HepG2 (cell line): Measurements from ENCODE around the gene DIAPH3. TPM values are rescaled to one million over a fixed set of nuclear protein-coding genes. Genes with fewer than 3 reads are reported as not detected.

ENCODE experiments used
- ATAC-seq: fragments of 200-7000 bp; cut with Tn5 transposase; 3 replicates; pipeline ENCODE4 v1.9.1; 2020; ENCODE audit warnings: mild to moderate bottlenecking, moderate library complexity
- BruUV-seq: library from RNA; stranded (reverse); fragments of 400-500 nt; replicated peaks from 2 replicates; lab custom pipeline; 2021; lab: Mats Ljungman, UMichigan
- CTCF ChIA-PET: fragments of 300-600 bp; formaldehyde crosslinking; extraction: SDS; loops from one replicate; lab custom pipeline; 2021; ENCODE audit warnings: low total read pairs, inconsistent platforms, low intra/inter-chr PET ratio; lab: Yijun Ruan, JAX
- POLR2A ChIA-PET: fragments of 350-600 bp; sonication (Branson Sonifier 250); formaldehyde crosslinking; loops from one replicate; lab custom pipeline; 2020; ENCODE audit warnings: antibody characterized with exemption, inconsistent platforms; lab: Yijun Ruan, JAX
- DNase-seq: peaks from one replicate; pipeline ENCODE4 v3.0.0-alpha.2; 2015; ENCODE audit warnings: low spot score
- FAIRE-seq: peaks from 3 replicates; lab custom pipeline; 2011; peaks lifted over from hg19 to GRCh38; lab: Jason Lieb, UNC
- H2AFZ ChIP-seq: one replicate; pipeline ENCODE4 v1.6.1; 2011; ENCODE audit warnings: low read length, inconsistent platforms
- H3K27ac ChIP-seq: fragments of 300-600 bp; 3 replicates; pipeline ENCODE4 v1.8.0; 2011; ENCODE audit warnings: mixed run types, mild to moderate bottlenecking, mixed read lengths, low read length, inconsistent platforms; ENCODE audit not compliant: insufficient read depth; ENCODE audit errors: extremely low read length
- H3K27me3 ChIP-seq, 2 experiments: fragments of 200-600 bp in 1 of 2; 2 replicates in 1 of 2; 3 replicates in 1 of 2; pipeline versions ENCODE4 v1.6.0 to v1.8.0; 2011; ENCODE audit warnings: low read length in 2 of 2, mild to moderate bottlenecking in 2 of 2, moderate library complexity in 2 of 2, inconsistent platforms in 1 of 2; ENCODE audit not compliant: insufficient read depth in 2 of 2, control insufficient read depth in 1 of 2
- H3K36me3 ChIP-seq, 2 experiments: fragments of 200-600 bp in 1 of 2; replicated peaks in 1 of 2; 2 replicates in 1 of 2; 3 replicates in 1 of 2; pipeline versions ENCODE4 v1.5.1 to v1.8.0; 2011; ENCODE audit warnings: low read length in 2 of 2, inconsistent platforms in 1 of 2; ENCODE audit not compliant: insufficient read depth in 2 of 2, control insufficient read depth in 1 of 2
- H3K4me1 ChIP-seq: 2 replicates; pipeline ENCODE4 v1.5.1; 2012; ENCODE audit warnings: low read length, inconsistent platforms; ENCODE audit not compliant: insufficient read depth
- H3K4me2 ChIP-seq: 2 replicates; pipeline ENCODE4 v1.6.0; 2011; ENCODE audit warnings: low read depth, low read length, inconsistent platforms
- H3K4me3 ChIP-seq, 3 experiments: fragments of 200-600 bp in 1 of 3; sonication (generic), shearing (Covaris generic) in 1 of 3; replicated peaks in 1 of 3; 2 replicates each; pipeline ENCODE4 v1.5.1; 2011 to 2016; ENCODE audit warnings: low read length in 3 of 3, inconsistent platforms in 2 of 3, low read depth in 2 of 3, mild to moderate bottlenecking in 2 of 3, control low read depth in 1 of 3, mixed read lengths in 1 of 3; ENCODE audit not compliant: insufficient read depth in 1 of 3
- H3K79me2 ChIP-seq: one replicate; pipeline ENCODE4 v1.6.1; 2011; ENCODE audit warnings: low read length, inconsistent platforms; ENCODE audit not compliant: insufficient read depth
- H3K9ac ChIP-seq: 2 replicates; pipeline ENCODE4 v1.6.0; 2011; ENCODE audit warnings: mild to moderate bottlenecking, low read depth, low read length, inconsistent platforms; ENCODE audit not compliant: insufficient read depth
- H3K9me3 ChIP-seq: 2 replicates; pipeline ENCODE4 v1.5.1; 2012; ENCODE audit warnings: mild to moderate bottlenecking, low read length
- H4K20me1 ChIP-seq: 2 replicates; pipeline ENCODE4 v1.6.0; 2011; ENCODE audit warnings: inconsistent platforms, mild to moderate bottlenecking, low read length, moderate library complexity; ENCODE audit not compliant: insufficient read depth
- DPF2 ChIP-seq: sonication (generic); formaldehyde crosslinking; IDR thresholded peaks from 2 replicates; pipeline ENCODE4 v1.4.0; 2020; ENCODE audit warnings: mild to moderate bottlenecking, low read depth, missing genetic modification reagents, borderline replicate concordance
- HIVEP1 ChIP-seq: sonication (generic); formaldehyde crosslinking; IDR thresholded peaks from 2 replicates; pipeline ENCODE4 v1.4.0; 2020; ENCODE audit warnings: mild to moderate bottlenecking, missing genetic modification reagents
- ISL2 ChIP-seq: sonication (generic); formaldehyde crosslinking; IDR thresholded peaks from 2 replicates; pipeline ENCODE4 v1.5.0; 2020; ENCODE audit warnings: missing genetic modification reagents
- NAIF1 ChIP-seq: sonication (generic); formaldehyde crosslinking; IDR thresholded peaks from 2 replicates; pipeline ENCODE4 v1.5.0; 2020; ENCODE audit warnings: mild to moderate bottlenecking, missing genetic modification reagents, borderline replicate concordance
- NFYC ChIP-seq: IDR thresholded peaks from 2 replicates; pipeline ENCODE4 v1.6.1; 2016; ENCODE audit warnings: missing genetic modification reagents, missing compliant biosample characterization
- U2AF1 ChIP-seq: fragments of 200-400 bp; formaldehyde crosslinking; optimal IDR thresholded peaks from 2 replicates; pipeline ENCODE3; 2017; ENCODE audit warnings: mild to moderate bottlenecking, low read depth, low read length
- ZFP90 ChIP-seq: sonication (generic); formaldehyde crosslinking; IDR thresholded peaks from 2 replicates; pipeline ENCODE4 v1.8.0; 2022; ENCODE audit warnings: missing genetic modification reagents, mild to moderate bottlenecking, inconsistent platforms, borderline replicate concordance
- ZNF10 ChIP-seq: sonication (generic); formaldehyde crosslinking; IDR thresholded peaks from 2 replicates; pipeline ENCODE4 v1.4.0; 2020; ENCODE audit warnings: mild to moderate bottlenecking, low read depth, missing genetic modification reagents, borderline replicate concordance
- ZNF224 ChIP-seq: sonication (generic); formaldehyde crosslinking; IDR thresholded peaks from 2 replicates; pipeline ENCODE4 v1.5.0; 2020; ENCODE audit warnings: mild to moderate bottlenecking, missing genetic modification reagents
- ZNF274 ChIP-seq: sonication (generic); formaldehyde crosslinking; IDR thresholded peaks from 2 replicates; pipeline ENCODE4 v1.5.1; 2020; ENCODE audit warnings: mild to moderate bottlenecking, missing genetic modification reagents
- ZNF383 ChIP-seq: sonication (generic); formaldehyde crosslinking; IDR thresholded peaks from 2 replicates; pipeline ENCODE4 v1.4.0; 2020; ENCODE audit warnings: missing genetic modification reagents, mild to moderate bottlenecking, borderline replicate concordance
- ZNF569 ChIP-seq: sonication (generic); formaldehyde crosslinking; IDR thresholded peaks from 2 replicates; pipeline ENCODE4 v1.5.0; 2020; ENCODE audit warnings: mild to moderate bottlenecking, missing genetic modification reagents, moderate library complexity, borderline replicate concordance
- ZNF782 ChIP-seq: sonication (generic); formaldehyde crosslinking; IDR thresholded peaks from 2 replicates; pipeline ENCODE4 v1.4.0; 2020; ENCODE audit warnings: missing genetic modification reagents, mild to moderate bottlenecking, borderline replicate concordance
- WGBS: methylation state at CpG from one replicate; pipeline ENCODE4 v1.1.6; 2017; ENCODE audit warnings: low lambda C conversion rate; 5-methylcytosine and 5-hydroxymethylcytosine counted together
- in situ Hi-C: cut with HindIII; loops from 2 replicates; pipeline ENCODE4 v1.10.0; 2017; ENCODE audit warnings: low pct_unique_long_range_greater_than_20kb; ENCODE audit not compliant: extremely low pct_ligation_motif_present
- intact Hi-C: fragments of 100-400 bp; cut with micrococcal nuclease; formaldehyde crosslinking; loops from one replicate; pipeline ENCODE4 v1.10.0; 2022; ENCODE audit not compliant: unreplicated experiment
- polyA plus RNA-seq, 8 experiments: library from polyadenylated mRNA; depleted of rRNA in 3 of 8; stranded (reverse) in 7 of 8; unstranded in 1 of 8; fragments of >200 nt; fragmentation: Illumina TruSeq in 4 of 8; extraction: Trizol in 4 of 8; gene quantifications; 2 replicates each; pipeline versions ENCODE4 v1.2.1 to v1.2.3, GENCODE V29; 2011 to 2016; ENCODE audit warnings: low read depth in 4 of 8, missing spikeins in 1 of 8, mixed read lengths in 1 of 8; ENCODE audit not compliant: insufficient read depth in 1 of 8
- total RNA-seq, 5 experiments: library from RNA; depleted of rRNA; stranded (reverse); fragments of >200 nt; fragmentation: Illumina TruSeq; extraction: Trizol; gene quantifications; 2 replicates each; pipeline ENCODE4 v1.2.3, GENCODE V29; 2016; ENCODE audit warnings: low read depth in 1 of 5
- TF ChIP-seq, protein P1 (sequence below): sonication (generic); formaldehyde crosslinking; IDR thresholded peaks from 2 replicates; pipeline ENCODE4 v1.5.1; 2020; ENCODE audit warnings: missing genetic modification reagents, mild to moderate bottlenecking, borderline replicate concordance
- TF ChIP-seq, protein P2 (sequence below): sonication (generic); formaldehyde crosslinking; IDR thresholded peaks from 2 replicates; pipeline ENCODE4 v1.8.1; 2022; ENCODE audit warnings: low read depth, mild to moderate bottlenecking, missing genetic modification reagents

Gene DIAPH3
- total and polyA plus RNA-seq, 2 of the 13 experiments (the other 11 are each of a cell fraction or from before 2014, with no cell fraction given) = 4.0 to 9.3 TPM

DNA sequence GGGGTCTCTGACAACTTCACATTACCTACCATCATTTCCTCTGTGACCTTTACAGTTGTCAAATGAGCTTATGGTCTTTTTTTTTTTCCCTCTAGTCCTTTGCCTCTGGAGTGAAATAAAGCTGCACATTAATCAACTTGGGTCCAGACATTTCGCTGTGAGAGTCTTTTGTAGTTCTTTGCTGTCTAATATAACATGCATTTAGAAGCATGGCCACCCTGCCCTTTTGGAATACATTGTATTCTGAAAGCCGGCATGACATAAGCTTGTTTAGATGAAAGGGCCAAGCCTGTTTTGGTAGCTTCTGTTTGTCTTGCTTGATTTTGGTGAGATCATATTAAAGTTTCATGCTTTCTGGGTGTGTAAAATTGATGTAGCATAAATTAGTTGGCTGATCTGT lies 509.8 kb downstream of the DIAPH3 start:
- Histone ChIP-seq H3K9ac (no peak overlapping the region), H3K27ac (no peak overlapping the region), H3K27me3 (no peaks in the 10 kb centered on the region; a peak in 3 of 5 replicates), H3K36me3 (no peaks in the 10 kb centered on the region), H3K79me2 (no peaks in the 10 kb centered on the region), H3K4me2 (no peak overlapping the region), H2AFZ (no peak overlapping the region), H3K4me3 (no peak overlapping the region), H3K9me3 (no peaks in the 10 kb centered on the region)
- 53% methylated on average over 2 of the region's 2 CpGs for WGBS
- no TSS peak for BruUV-seq
- no peak for ATAC-seq
- TF ChIP-seq, protein P1, sequence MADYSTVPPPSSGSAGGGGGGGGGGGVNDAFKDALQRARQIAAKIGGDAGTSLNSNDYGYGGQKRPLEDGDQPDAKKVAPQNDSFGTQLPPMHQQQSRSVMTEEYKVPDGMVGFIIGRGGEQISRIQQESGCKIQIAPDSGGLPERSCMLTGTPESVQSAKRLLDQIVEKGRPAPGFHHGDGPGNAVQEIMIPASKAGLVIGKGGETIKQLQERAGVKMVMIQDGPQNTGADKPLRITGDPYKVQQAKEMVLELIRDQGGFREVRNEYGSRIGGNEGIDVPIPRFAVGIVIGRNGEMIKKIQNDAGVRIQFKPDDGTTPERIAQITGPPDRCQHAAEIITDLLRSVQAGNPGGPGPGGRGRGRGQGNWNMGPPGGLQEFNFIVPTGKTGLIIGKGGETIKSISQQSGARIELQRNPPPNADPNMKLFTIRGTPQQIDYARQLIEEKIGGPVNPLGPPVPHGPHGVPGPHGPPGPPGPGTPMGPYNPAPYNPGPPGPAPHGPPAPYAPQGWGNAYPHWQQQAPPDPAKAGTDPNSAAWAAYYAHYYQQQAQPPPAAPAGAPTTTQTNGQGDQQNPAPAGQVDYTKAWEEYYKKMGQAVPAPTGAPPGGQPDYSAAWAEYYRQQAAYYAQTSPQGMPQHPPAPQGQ (CRISPR knock-in tag) = no peak
- TF ChIP-seq ZFP90 (CRISPR knock-in tag) = no peak
- no peak for TF ChIP-seq ISL2
- no peak for TF ChIP-seq HIVEP1 (CRISPR knock-in tag)
- TF ChIP-seq NAIF1 (CRISPR knock-in tag) = no peak
- TF ChIP-seq ZNF224 (CRISPR knock-in tag) = no peak
- TF ChIP-seq ZNF274 (CRISPR knock-in tag) = no peak
- no peak for TF ChIP-seq ZNF383 (CRISPR knock-in tag)
- no peak for TF ChIP-seq ZNF782 (CRISPR knock-in tag)
- no peak for TF ChIP-seq DPF2
- TF ChIP-seq, protein P2, sequence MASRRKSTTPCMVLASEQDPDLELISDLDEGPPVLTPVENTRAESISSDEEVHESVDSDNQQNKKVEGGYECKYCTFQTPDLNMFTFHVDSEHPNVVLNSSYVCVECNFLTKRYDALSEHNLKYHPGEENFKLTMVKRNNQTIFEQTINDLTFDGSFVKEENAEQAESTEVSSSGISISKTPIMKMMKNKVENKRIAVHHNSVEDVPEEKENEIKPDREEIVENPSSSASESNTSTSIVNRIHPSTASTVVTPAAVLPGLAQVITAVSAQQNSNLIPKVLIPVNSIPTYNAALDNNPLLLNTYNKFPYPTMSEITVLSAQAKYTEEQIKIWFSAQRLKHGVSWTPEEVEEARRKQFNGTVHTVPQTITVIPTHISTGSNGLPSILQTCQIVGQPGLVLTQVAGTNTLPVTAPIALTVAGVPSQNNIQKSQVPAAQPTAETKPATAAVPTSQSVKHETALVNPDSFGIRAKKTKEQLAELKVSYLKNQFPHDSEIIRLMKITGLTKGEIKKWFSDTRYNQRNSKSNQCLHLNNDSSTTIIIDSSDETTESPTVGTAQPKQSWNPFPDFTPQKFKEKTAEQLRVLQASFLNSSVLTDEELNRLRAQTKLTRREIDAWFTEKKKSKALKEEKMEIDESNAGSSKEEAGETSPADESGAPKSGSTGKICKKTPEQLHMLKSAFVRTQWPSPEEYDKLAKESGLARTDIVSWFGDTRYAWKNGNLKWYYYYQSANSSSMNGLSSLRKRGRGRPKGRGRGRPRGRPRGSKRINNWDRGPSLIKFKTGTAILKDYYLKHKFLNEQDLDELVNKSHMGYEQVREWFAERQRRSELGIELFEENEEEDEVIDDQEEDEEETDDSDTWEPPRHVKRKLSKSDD = no peak
- TF ChIP-seq U2AF1 = no peak
- TF ChIP-seq ZNF10 = no peak
- no peak for TF ChIP-seq ZNF569 (CRISPR knock-in tag)
- no peak for TF ChIP-seq NFYC (CRISPR knock-in tag)
- TF ChIP-seq, all 625 proteins: peak for 0
- intact Hi-C loops (no loop called here), in situ Hi-C loops (no loop called here)
- ChIA-PET POLR2A (no interaction called here), CTCF (no interaction called here)
- Histone ChIP-seq H3K4me1 (peaks cover 21% of the 10 kb centered on the region), H4K20me1 (no peaks in the 10 kb centered on the region)
- FAIRE-seq (no peak), DNase-seq (no peak)
